IMR-90 (cell line): ENCODE data around the gene RAD17. TPM values are rescaled to one million over a fixed set of nuclear protein-coding genes. Genes with fewer than 3 reads are reported as not detected.
A peak's percentile ranks its signal among the peaks of the same experiment; 100 is the strongest.

Experiments used
- ATAC-seq: fragments of 200-7000 bp; cut with Tn5 transposase; 2 replicates; pipeline ENCODE4 v1.9.1; 2020; ENCODE audit warnings: low read depth, mild to moderate bottlenecking, moderate library complexity
- BruUV-seq: library from RNA; stranded (reverse); fragments of 400-500 nt; replicated peaks from 2 replicates; lab custom pipeline; 2021; lab: Mats Ljungman, UMichigan
- CTCF ChIA-PET: fragments of 300-600 bp; formaldehyde crosslinking; extraction: SDS; loops from one replicate; lab custom pipeline; 2021; ENCODE audit warnings: antibody characterized with exemption; lab: Yijun Ruan, JAX
- POLR2A ChIA-PET: fragments of 300-600 bp; sonication (Branson Sonifier 250); formaldehyde crosslinking; loops from one replicate; lab custom pipeline; 2022; ENCODE audit warnings: antibody characterized with exemption; ENCODE audit not compliant: unreplicated experiment; lab: Charles Lee
- DNase-seq: peaks from one replicate; pipeline ENCODE4 v3.0.0; 2013
- H2AFZ ChIP-seq: replicated peaks from 2 replicates; pipeline ENCODE3; 2013; ENCODE audit warnings: low read length, mild to moderate bottlenecking; ENCODE audit not compliant: poor library complexity
- H2AK5ac ChIP-seq: 2 replicates; pipeline ENCODE4 v1.6.1; 2013; ENCODE audit warnings: low read depth, low read length, inconsistent platforms
- H2AK9ac ChIP-seq: replicated peaks from 2 replicates; pipeline ENCODE3; 2013; ENCODE audit warnings: mild to moderate bottlenecking, low read depth, low read length, moderate library complexity; ENCODE audit not compliant: poor library complexity
- H2BK120ac ChIP-seq: 2 replicates; pipeline ENCODE4 v1.6.1; 2013; ENCODE audit warnings: low read depth, low read length, inconsistent platforms
- H2BK15ac ChIP-seq: 3 replicates; pipeline ENCODE4 v1.6.1; 2013; ENCODE audit warnings: low read depth, low read length, inconsistent platforms
- H2BK20ac ChIP-seq: 2 replicates; pipeline ENCODE4 v1.6.1; 2013; ENCODE audit warnings: low read depth, mild to moderate bottlenecking, inconsistent platforms, low read length, moderate library complexity
- H2BK5ac ChIP-seq: 2 replicates; pipeline ENCODE4 v1.6.1; 2013; ENCODE audit warnings: mild to moderate bottlenecking, low read depth, low read length, inconsistent platforms; ENCODE audit not compliant: poor library complexity, severe bottlenecking
- H3K14ac ChIP-seq: replicated peaks from 2 replicates; pipeline ENCODE4 v1.6.1; 2013; ENCODE audit warnings: low read depth, low read length, inconsistent platforms
- H3K18ac ChIP-seq: 2 replicates; pipeline ENCODE4 v1.6.1; 2013; ENCODE audit warnings: low read depth, low read length, control low read depth
- H3K23ac ChIP-seq: 2 replicates; pipeline ENCODE4 v1.6.1; 2013; ENCODE audit warnings: low read depth, low read length, inconsistent platforms
- H3K27ac ChIP-seq: 2 replicates; pipeline ENCODE4 v1.5.1; 2013; ENCODE audit warnings: mild to moderate bottlenecking, control low read depth, low read length; ENCODE audit not compliant: insufficient read depth
- H3K27me3 ChIP-seq: 2 replicates; pipeline ENCODE4 v1.6.1; 2013; ENCODE audit warnings: low read length; ENCODE audit not compliant: control insufficient read depth, insufficient read depth
- H3K36me3 ChIP-seq: 2 replicates; pipeline ENCODE4 v1.6.1; 2013; ENCODE audit warnings: low read length, mixed read lengths; ENCODE audit not compliant: control insufficient read depth, insufficient read depth
- H3K4ac ChIP-seq: 2 replicates; pipeline ENCODE4 v1.6.1; 2013; ENCODE audit warnings: low read depth, low read length, inconsistent platforms
- H3K4me1 ChIP-seq: 2 replicates; pipeline ENCODE4 v1.6.1; 2013; ENCODE audit warnings: low read length, mixed read lengths; ENCODE audit not compliant: control insufficient read depth, insufficient read depth
- H3K4me2 ChIP-seq: 2 replicates; pipeline ENCODE4 v1.6.1; 2013; ENCODE audit warnings: low read depth, mild to moderate bottlenecking, control low read depth, low read length, moderate library complexity
- H3K4me3 ChIP-seq: 2 replicates; pipeline ENCODE4 v1.5.1; 2013; ENCODE audit warnings: low read depth, mild to moderate bottlenecking, control low read depth, low read length, moderate library complexity; ENCODE audit not compliant: insufficient read depth
- H3K56ac ChIP-seq: 2 replicates; pipeline ENCODE4 v1.6.1; 2013; ENCODE audit warnings: low read length, inconsistent platforms; ENCODE audit not compliant: insufficient read depth; ENCODE audit errors: extremely low read depth
- H3K79me1 ChIP-seq, 2 experiments: 2 replicates each; pipeline ENCODE4 v1.6.1; 2013; ENCODE audit warnings: low read length in 2 of 2, inconsistent platforms in 1 of 2, low read depth in 1 of 2
- H3K9ac ChIP-seq: 2 replicates; pipeline ENCODE4 v1.6.1; 2013; ENCODE audit warnings: low read depth, low read length, control low read depth
- H3K9me1 ChIP-seq: 2 replicates; pipeline ENCODE4 v1.6.1; 2013; ENCODE audit warnings: low read length, inconsistent platforms; ENCODE audit not compliant: insufficient read depth
- H3K9me3 ChIP-seq: 2 replicates; pipeline ENCODE4 v1.6.1; 2013; ENCODE audit warnings: low read length; ENCODE audit not compliant: control insufficient read depth, insufficient read depth
- H4K20me1 ChIP-seq: 2 replicates; pipeline ENCODE4 v1.6.1; 2013; ENCODE audit warnings: low read length, inconsistent platforms; ENCODE audit not compliant: insufficient read depth
- H4K5ac ChIP-seq: 2 replicates; pipeline ENCODE4 v1.6.1; 2013; ENCODE audit warnings: mild to moderate bottlenecking, low read depth, low read length, control low read depth
- H4K8ac ChIP-seq, 2 experiments: 2 replicates each; pipeline ENCODE4 v1.6.1; 2013; ENCODE audit warnings: low read depth in 2 of 2, low read length in 2 of 2, control low read depth in 1 of 2, inconsistent platforms in 1 of 2
- H4K91ac ChIP-seq: 2 replicates; pipeline ENCODE4 v1.6.1; 2013; ENCODE audit warnings: low read depth, low read length, inconsistent platforms; ENCODE audit not compliant: insufficient read depth
- CEBPB ChIP-seq: IDR thresholded peaks from 2 replicates; pipeline ENCODE4 v1.6.1; 2012; ENCODE audit warnings: low read depth, low read length, improper control_type of control experiment
- CHD1 ChIP-seq: IDR thresholded peaks from 2 replicates; pipeline ENCODE4 v1.6.1; 2012; ENCODE audit warnings: low read depth, low read length, improper control_type of control experiment
- CTCF ChIP-seq: conservative IDR thresholded peaks from 2 replicates; pipeline ENCODE4 v1.5.1; 2012; ENCODE audit warnings: mild to moderate bottlenecking, low read depth, low read length, improper control_type of control experiment
- FOS ChIP-seq: fragments of 150-350 bp; IDR thresholded peaks from 2 replicates; pipeline ENCODE4 v1.6.1; 2016; ENCODE audit warnings: low read depth, low read length
- MAFK ChIP-seq: IDR thresholded peaks from 2 replicates; pipeline ENCODE4 v1.6.1; 2012; ENCODE audit warnings: low read depth, low read length, improper control_type of control experiment
- MAZ ChIP-seq: IDR thresholded peaks from 2 replicates; pipeline ENCODE4 v1.6.1; 2012; ENCODE audit warnings: low read depth, mild to moderate bottlenecking, low read length, improper control_type of control experiment, moderate library complexity, borderline replicate concordance
- MXI1 ChIP-seq: IDR thresholded peaks from 2 replicates; pipeline ENCODE4 v1.6.1; 2012; ENCODE audit warnings: low read depth, mild to moderate bottlenecking, low read length, moderate library complexity, borderline replicate concordance
- RAD21 ChIP-seq: IDR thresholded peaks from 2 replicates; pipeline ENCODE4 v1.6.1; 2012; ENCODE audit warnings: low read length, improper control_type of control experiment
- RCOR1 ChIP-seq: IDR thresholded peaks from 2 replicates; pipeline ENCODE4 v1.6.1; 2012; ENCODE audit warnings: mild to moderate bottlenecking, low read length, improper control_type of control experiment; ENCODE audit not compliant: insufficient replicate concordance
- SMC3 ChIP-seq: fragments of 150-350 bp; IDR thresholded peaks from 2 replicates; pipeline ENCODE4 v1.6.1; 2016; ENCODE audit warnings: low read depth, mild to moderate bottlenecking, antibody characterized with exemption, low read length, moderate library complexity
- USF2 ChIP-seq: fragments of 150-350 bp; IDR thresholded peaks from 2 replicates; pipeline ENCODE4 v1.6.1; 2017; ENCODE audit warnings: mild to moderate bottlenecking, antibody characterized with exemption, low read length, low read depth
- WGBS, 2 experiments: methylation state at CpG; one replicate each; pipeline versions ENCODE4 v1.1.5 to v1.1.7; 2013; ENCODE audit warnings: missing lambda C conversion rate in 2 of 2; ENCODE audit not compliant: insufficient read length in 1 of 2; ENCODE audit errors: extremely low coverage in 2 of 2; 5-methylcytosine and 5-hydroxymethylcytosine counted together
- dilution Hi-C: fragments of 300-500 bp; cut with HindIII; formaldehyde crosslinking; loops from one replicate; pipeline ENCODE4 v1.14.3; 2018; ENCODE audit warnings: low sequenced_read_pairs; ENCODE audit not compliant: unreplicated experiment
- in situ Hi-C: fragments of 300-500 bp; cut with MboI; formaldehyde crosslinking; loops from 3 replicates; pipeline ENCODE4 v1.14.3; 2019; ENCODE audit warnings: low sequenced_read_pairs, inconsistent platforms, mixed read lengths
- intact Hi-C: fragments of 100-400 bp; cut with micrococcal nuclease; formaldehyde crosslinking; loops from 2 replicates; pipeline ENCODE4 v1.10.0; 2022
- polyA plus RNA-seq, 3 experiments: library from polyadenylated mRNA; depleted of rRNA; stranded (reverse); fragments of >200 nt; gene quantifications; 2 replicates each; pipeline ENCODE4 v1.2.3, GENCODE V29; 2012; ENCODE audit warnings: low replicate concordance in 1 of 3
- total RNA-seq: library from RNA; depleted of rRNA; stranded (reverse); fragments of >200 nt; gene quantifications from 2 replicates; pipeline ENCODE4 v1.2.3, GENCODE V29; 2012

RAD17 gene
- total and polyA plus RNA-seq, 2 of the 4 experiments (the other 2 are of a cell fraction) = 10.9 to 11.4 TPM

DNA sequence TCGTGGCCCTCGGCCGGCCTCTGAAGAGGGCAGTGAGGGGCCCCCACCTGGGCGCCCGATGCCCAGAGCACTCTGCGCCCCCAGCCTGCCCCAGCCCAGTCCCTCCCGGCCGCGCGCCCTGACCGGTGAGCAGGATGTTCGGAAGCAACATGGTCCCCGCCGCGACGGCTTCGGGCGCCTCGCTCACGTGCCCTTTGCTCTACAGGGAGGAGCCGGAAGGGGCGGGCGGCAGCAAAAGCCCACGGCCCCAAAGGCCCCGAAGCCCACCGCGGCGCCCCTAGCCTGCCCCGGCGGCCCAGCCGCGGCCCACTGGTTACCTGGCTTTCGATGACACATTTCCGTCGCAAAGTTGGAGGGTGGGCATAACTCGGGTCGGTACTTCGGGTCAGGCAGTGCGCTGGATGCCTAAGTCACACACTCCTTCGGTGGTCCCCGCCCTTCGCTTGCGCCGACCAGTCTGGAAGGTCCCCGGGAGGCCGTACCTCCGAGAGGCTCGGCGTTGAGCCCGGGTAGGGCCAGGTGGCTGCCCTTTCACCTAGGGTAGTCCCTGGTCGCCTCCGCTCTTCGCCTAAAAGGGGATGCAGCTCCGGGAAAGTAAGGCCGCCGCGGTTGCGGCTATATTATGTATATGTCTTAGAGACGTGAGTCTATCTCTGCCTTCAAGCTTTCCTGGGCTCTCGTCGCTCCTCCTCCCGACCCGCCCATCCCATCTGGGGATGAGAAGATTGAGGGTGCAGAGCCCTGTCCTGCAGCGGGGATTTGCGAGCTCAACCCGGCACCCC, at the start of gene RAD17, which contains the start of the genes AK6 and TAF9 (continued):
- no peak for TF ChIP-seq MAFK
- TF ChIP-seq USF2 = peak; percentile 89
- TF ChIP-seq MAZ = peak; percentile 96
- no peak for TF ChIP-seq FOS

GRCh38 chr5:69326365-69326764, 43.3 kb upstream of the RAD17 start:
- Histone ChIP-seq H3K36me3 (no peaks in the 10 kb centered on the region), H3K14ac (no peak overlapping the region), H3K4me1 (no peaks in the 10 kb centered on the region), H3K4me3 (no peak overlapping the region), H3K27me3 (no peaks in the 10 kb centered on the region), H3K18ac (no peak overlapping the region), H2BK15ac (no peak overlapping the region), H4K20me1 (no peaks in the 10 kb centered on the region), H3K79me1 (no peaks in the 10 kb centered on the region), H2BK5ac (no peak overlapping the region), H3K56ac (no peak overlapping the region), H3K9me3 (no peaks in the 10 kb centered on the region), H4K8ac (no peak overlapping the region), H3K9ac (no peak overlapping the region), H3K9me1 (no peaks in the 10 kb centered on the region), H3K27ac (no peak overlapping the region), H2AK9ac (no peak overlapping the region), H2BK120ac (no peak overlapping the region), H3K23ac (no peak overlapping the region), H2AK5ac (no peak overlapping the region), H2AFZ (no peak overlapping the region), H3K4ac (no peak overlapping the region), H4K5ac (no peak overlapping the region), H3K4me2 (no peak overlapping the region), H4K91ac (no peak overlapping the region), H2BK20ac (no peak overlapping the region)
- ChIA-PET POLR2A (no interaction called here), CTCF (no interaction called here)
- WGBS, 2 experiments = no CpG with 5 or more reads among the region's 1 CpG
- no peak for DNase-seq
- dilution Hi-C loops = no loop called here
- no peak for ATAC-seq
- in situ Hi-C loops = loop anchor here (5.0 kb wide), 1 partner anchor 34 kb away; no protein-coding TSS in a partner anchor
- intact Hi-C loops = no loop called here
- BruUV-seq = no TSS peak
- no peak for TF ChIP-seq USF2
- no peak for TF ChIP-seq MXI1
- TF ChIP-seq CTCF = no peak
- TF ChIP-seq CHD1 = no peak
- TF ChIP-seq SMC3 = no peak
- no peak for TF ChIP-seq RCOR1
- no peak for TF ChIP-seq FOS
- no peak for TF ChIP-seq RAD21
- TF ChIP-seq CEBPB = no peak
